Stimulated activated CD8-positive, alpha-beta memory T cell treated with anti-CD3 and anti-CD28 coated beads, Interleukin-4, amount 100 ng/mL, for 24 hours (primary cell): ENCODE measurements around the gene OTOP2.
"Not testable (repeated sequence)": the region's sequence is repeated elsewhere in the genome, so short reads cannot be mapped to it uniquely, and the experiment has no call there.

Experiments
- DNase-seq: peaks from one replicate; pipeline ENCODE4 v3.0.0-alpha.2; 2020; ENCODE audit warnings: low read depth

OTOP2 gene

GRCh38 chr17:74952431-74953133 is 28.5 kb downstream of the OTOP2 start:
- DNase-seq: no peak

- no peak for DNase-seq
Observed at GRCh38 chr17:74953134-74953687, 29.1 kb downstream of the OTOP2 start.

- no peak for DNase-seq
Observed at GRCh38 chr17:74954115-74954514, 30.0 kb downstream of the OTOP2 start.

GRCh38 chr17:74954665-74955421 is 30.8 kb downstream of the OTOP2 start:
- DNase-seq: no peak

- DNase-seq: no peak
Observed at GRCh38 chr17:74956093-74956492, 32.0 kb downstream of the OTOP2 start.

- peak; percentile 74 for DNase-seq
Observed at GRCh38 chr17:74957935-74958740, 34.1 kb downstream of the OTOP2 start.

- no peak for DNase-seq
Observed at GRCh38 chr17:74959826-74960515, 35.9 kb downstream of the OTOP2 start.

- no peak for DNase-seq
Observed at GRCh38 chr17:74960570-74961342, 36.7 kb downstream of the OTOP2 start.

- peak; percentile 73 for DNase-seq
Observed at GRCh38 chr17:74961657-74962350, 37.7 kb downstream of the OTOP2 start.

GRCh38 chr17:74962622-74963394 is 38.7 kb downstream of the OTOP2 start:
- DNase-seq: no peak

GRCh38 chr17:74963656-74964055 is 39.6 kb downstream of the OTOP2 start:
- DNase-seq: no peak

- DNase-seq: no peak
Observed at GRCh38 chr17:74964246-74964761, 40.2 kb downstream of the OTOP2 start.

- no peak for DNase-seq
Observed at GRCh38 chr17:74964988-74965622, 41.0 kb downstream of the OTOP2 start.

GRCh38 chr17:74968361-74968780 is 44.3 kb downstream of the OTOP2 start:
- no peak for DNase-seq

- not testable (repeated sequence) for DNase-seq
Observed at GRCh38 chr17:74969501-74969900, 45.4 kb downstream of the OTOP2 start.

- no peak for DNase-seq
Observed at GRCh38 chr17:74970395-74970794, 46.3 kb downstream of the OTOP2 start.

- DNase-seq: no peak
Observed at GRCh38 chr17:74971069-74971841, 47.2 kb downstream of the OTOP2 start.

GRCh38 chr17:74971842-74972106 is 47.7 kb downstream of the OTOP2 start:
- DNase-seq: no peak
